Brain microvascular endothelial cell (primary cell): ENCODE data around the gene HRH3.

Source experiments
- DNase-seq: peaks from one replicate; pipeline ENCODE4 v3.0.0-alpha.2; 2020
- H3K27ac ChIP-seq: fragments of 250-450 bp; sonication (Bioruptor Pico); 2 replicates; pipeline ENCODE4 v1.5.1; 2020; ENCODE audit warnings: mild to moderate bottlenecking, moderate library complexity
- H3K27me3 ChIP-seq: fragments of 250-450 bp; sonication (Bioruptor Pico); replicated peaks from 2 replicates; pipeline ENCODE4 v1.5.1; 2020; ENCODE audit warnings: mild to moderate bottlenecking
- H3K36me3 ChIP-seq: fragments of 250-450 bp; sonication (Bioruptor Pico); replicated peaks from 2 replicates; pipeline ENCODE4 v1.5.1; 2020; ENCODE audit warnings: mild to moderate bottlenecking
- H3K4me3 ChIP-seq: 2 replicates; pipeline ENCODE4 v1.5.1; 2011; ENCODE audit warnings: low read depth, mild to moderate bottlenecking, control low read depth, low read length, moderate library complexity
- CTCF ChIP-seq: IDR thresholded peaks from 2 replicates; pipeline ENCODE4 v1.5.1; 2011; ENCODE audit warnings: low read depth, mild to moderate bottlenecking, moderate library complexity, low read length, control low read depth, inconsistent platforms; ENCODE audit errors: missing control alignments
- in situ Hi-C: cut with HindIII; loops from 2 replicates; pipeline ENCODE4 v1.10.0; 2017; ENCODE audit warnings: low sequenced_read_pairs, low pct_ligation_motif_present

HRH3 gene

GRCh38 chr20:62232770-62233645, 12.9 kb upstream of the HRH3 start:
- no peak overlapping the region for H3K4me3 ChIP-seq
- H3K36me3 ChIP-seq = no peaks in the 10 kb centered on the region
- H3K27ac ChIP-seq = no peak overlapping the region
- in situ Hi-C loops = no loop called here
- DNase-seq = no peak
- H3K27me3 ChIP-seq = no peaks in the 10 kb centered on the region
- TF ChIP-seq CTCF = no peak

- H3K36me3 ChIP-seq = no peaks in the 10 kb centered on the region
- DNase-seq = no peak
- in situ Hi-C loops = no loop called here
- TF ChIP-seq CTCF = no peak
- no peak overlapping the region for H3K27ac ChIP-seq
- H3K4me3 ChIP-seq = no peak overlapping the region
- H3K27me3 ChIP-seq = no peaks in the 10 kb centered on the region
These were observed 12.1 kb upstream of the HRH3 start for GRCh38 chr20:62232194-62232593.

- DNase-seq = no peak
- TF ChIP-seq CTCF = no peak
- Histone ChIP-seq H3K4me3 (no peak overlapping the region), H3K27ac (no peak overlapping the region), H3K27me3 (peaks cover 2% of the 10 kb centered on the region), H3K36me3 (no peaks in the 10 kb centered on the region)
- in situ Hi-C loops = no loop called here
These were observed 11.2 kb upstream of the HRH3 start for GRCh38 chr20:62231292-62231691.

GRCh38 chr20:62230696-62231095, 10.6 kb upstream of the HRH3 start:
- no peak for DNase-seq
- Histone ChIP-seq H3K4me3 (no peak overlapping the region), H3K27ac (no peak overlapping the region), H3K36me3 (no peaks in the 10 kb centered on the region), H3K27me3 (peaks cover 4% of the 10 kb centered on the region)
- no peak for TF ChIP-seq CTCF
- in situ Hi-C loops = no loop called here

- Histone ChIP-seq H3K4me3 (no peak overlapping the region), H3K27ac (no peak overlapping the region), H3K27me3 (peaks cover 4% of the 10 kb centered on the region), H3K36me3 (no peaks in the 10 kb centered on the region)
- TF ChIP-seq CTCF = no peak
- in situ Hi-C loops = no loop called here
- DNase-seq = no peak
These were observed 10.2 kb upstream of the HRH3 start for GRCh38 chr20:62230276-62230675.

GRCh38 chr20:62229667-62230066, 9.6 kb upstream of the HRH3 start:
- DNase-seq = no peak
- no peaks in the 10 kb centered on the region for H3K36me3 ChIP-seq
- no peak overlapping the region for H3K27ac ChIP-seq
- no peak for TF ChIP-seq CTCF
- H3K27me3 ChIP-seq = peaks cover 4% of the 10 kb centered on the region
- in situ Hi-C loops = no loop called here
- H3K4me3 ChIP-seq = no peak overlapping the region
